ENCODE results near the gene ERBIN.
"Not testable (repeated sequence)": the region's sequence is repeated elsewhere in the genome, so short reads cannot be mapped to it uniquely, and the experiment has no call there.

- TF ChIP-seq POLR2AphosphoS5 (IDR thresholded peaks at IDR 0.05; ENCODE audit: low read depth, low read length); POLR2A (IDR thresholded peaks at IDR 0.05; ENCODE audit: low read depth, low read length); TAF1 (IDR thresholded peaks at IDR 0.05; ENCODE audit: borderline replicate concordance, low read depth, low read length): not testable (repeated sequence)
Measured at GRCh38 chr5:66061320-66061719, 134.9 kb downstream of the ERBIN start.
